Progenitor cell of endocrine pancreas (in vitro differentiated cells): ENCODE measurements around the gene AK4. TPM values are rescaled to one million over a fixed set of nuclear protein-coding genes. Genes with fewer than 3 reads are reported as not detected.
A peak's percentile ranks its signal among the peaks of the same experiment; 100 is the strongest.

Experiments
- DNase-seq: peaks from one replicate; pipeline ENCODE4 v3.0.0; 2021; ENCODE audit warnings: low spot score; ENCODE audit not compliant: unreplicated experiment
- H3K27ac Mint-ChIP-seq: 2 replicates; pipeline ENCODE4 v1.8.0; 2021; ENCODE audit warnings: mild to moderate bottlenecking, moderate library complexity, mixed read lengths
- H3K27me3 Mint-ChIP-seq: 2 replicates; pipeline ENCODE4 v1.8.0; 2021; ENCODE audit warnings: mixed read lengths
- H3K36me3 Mint-ChIP-seq: 2 replicates; pipeline ENCODE4 v1.8.0; 2022; ENCODE audit warnings: mixed read lengths; ENCODE audit not compliant: insufficient read depth
- H3K4me1 Mint-ChIP-seq: 2 replicates; pipeline ENCODE4 v1.8.0; 2021; ENCODE audit warnings: low read depth, mixed read lengths
- H3K4me3 Mint-ChIP-seq: 2 replicates; pipeline ENCODE4 v1.8.0; 2021; ENCODE audit warnings: low read depth, mild to moderate bottlenecking, moderate library complexity, mixed read lengths
- H3K9me3 Mint-ChIP-seq: 2 replicates; pipeline ENCODE4 v1.8.0; 2021; ENCODE audit warnings: low read depth, mixed read lengths
- CTCF ChIP-seq: fragments of 200-600 bp; sonication (generic); IDR thresholded peaks from one replicate; pipeline ENCODE4 v1.5.0; 2021; ENCODE audit warnings: antibody characterized with exemption, mild to moderate bottlenecking; ENCODE audit not compliant: unreplicated experiment
- total RNA-seq: library from RNA; stranded (reverse); gene quantifications from 2 replicates; pipeline ENCODE4 v1.2.1, GENCODE V29; 2021

AK4 gene
- total RNA-seq, 1 donor from 2014 or later = 12.6 TPM

- Mint-ChIP-seq H3K4me1 (peaks cover 14% of the 10 kb centered on the region), H3K27ac (no peak overlapping the region)
Measured at GRCh38 chr1:65172936-65173690, 25.1 kb downstream of the AK4 start.

GRCh38 chr1:65174585-65174984 is 26.6 kb downstream of the AK4 start:
- peaks cover 22% of the 10 kb centered on the region for H3K4me1 Mint-ChIP-seq
- no peaks in the 10 kb centered on the region for H3K27me3 Mint-ChIP-seq
- H3K27ac Mint-ChIP-seq = peak overlapping the region; percentile 20
- no peaks in the 10 kb centered on the region for H3K36me3 Mint-ChIP-seq
- H3K9me3 Mint-ChIP-seq = no peaks in the 10 kb centered on the region
- no peak for TF ChIP-seq CTCF
- no peak for DNase-seq
- H3K4me3 Mint-ChIP-seq = no peak overlapping the region

More at GRCh38 chr1:65172936-65173690, 25.1 kb downstream of the AK4 start:
- Mint-ChIP-seq H3K27me3 (no peaks in the 10 kb centered on the region), H3K9me3 (no peaks in the 10 kb centered on the region), H3K4me3 (no peak overlapping the region), H3K36me3 (no peaks in the 10 kb centered on the region)
- no peak for DNase-seq
- no peak for TF ChIP-seq CTCF

- peaks cover 22% of the 10 kb centered on the region for H3K4me1 Mint-ChIP-seq
- no peak for DNase-seq
- peak overlapping the region; percentile 13 for H3K27ac Mint-ChIP-seq
Measured at GRCh38 chr1:65175171-65176055, 27.4 kb downstream of the AK4 start.

GRCh38 chr1:65176056-65176450 is 28.1 kb downstream of the AK4 start:
- Mint-ChIP-seq H3K9me3 (no peaks in the 10 kb centered on the region), H3K4me3 (no peak overlapping the region), H3K36me3 (no peaks in the 10 kb centered on the region), H3K27ac (no peak overlapping the region), H3K27me3 (no peaks in the 10 kb centered on the region), H3K4me1 (peaks cover 22% of the 10 kb centered on the region)
- no peak for TF ChIP-seq CTCF
- no peak for DNase-seq

More at GRCh38 chr1:65175171-65176055, 27.4 kb downstream of the AK4 start:
- Mint-ChIP-seq H3K4me3 (no peak overlapping the region), H3K27me3 (no peaks in the 10 kb centered on the region), H3K36me3 (no peaks in the 10 kb centered on the region), H3K9me3 (no peaks in the 10 kb centered on the region)
- TF ChIP-seq CTCF = no peak

GRCh38 chr1:65176591-65176990 is 28.6 kb downstream of the AK4 start:
- Mint-ChIP-seq H3K9me3 (no peaks in the 10 kb centered on the region), H3K4me3 (no peak overlapping the region), H3K4me1 (peaks cover 22% of the 10 kb centered on the region), H3K27ac (no peak overlapping the region), H3K36me3 (no peaks in the 10 kb centered on the region), H3K27me3 (no peaks in the 10 kb centered on the region)
- DNase-seq = no peak
- TF ChIP-seq CTCF = no peak
